ENCODE results near the gene SPATS1.

SPATS1 gene

GRCh38 chr6:44373051-44373450, 30.6 kb downstream of the SPATS1 start:
- DNase-seq (ENCODE audit: low read depth in 2 of 2) = no peak
- H3K4me3 ChIP-seq (replicated peaks in 1 of 2; ENCODE audit: low read depth in 2 of 2, low read length in 2 of 2) = no peak overlapping the region
- no peak for TF ChIP-seq CTCF (IDR thresholded peaks at IDR 0.05; ENCODE audit: low read depth, low read length)

GRCh38 chr6:44373787-44374186, 31.3 kb downstream of the SPATS1 start:
- no peak overlapping the region for H3K4me3 ChIP-seq (replicated peaks in 1 of 2; ENCODE audit: low read depth in 2 of 2, low read length in 2 of 2)
- no peak for TF ChIP-seq CTCF (IDR thresholded peaks at IDR 0.05; ENCODE audit: low read depth, low read length)
- DNase-seq (ENCODE audit: low read depth in 2 of 2) = peak in 1 of 2 donors; percentile 55

- no peak overlapping the region for H3K4me3 ChIP-seq (replicated peaks in 1 of 2; ENCODE audit: low read depth in 2 of 2, low read length in 2 of 2)
- no peak for DNase-seq (ENCODE audit: low read depth in 2 of 2)
- TF ChIP-seq CTCF (IDR thresholded peaks at IDR 0.05; ENCODE audit: low read depth, low read length) = no peak
Measured at GRCh38 chr6:44375071-44375470, 32.6 kb downstream of the SPATS1 start.

- H3K4me3 ChIP-seq (replicated peaks in 1 of 2; ENCODE audit: low read depth in 2 of 2, low read length in 2 of 2) = no peak overlapping the region
- no peak for TF ChIP-seq CTCF (IDR thresholded peaks at IDR 0.05; ENCODE audit: low read depth, low read length)
- no peak for DNase-seq (ENCODE audit: low read depth in 2 of 2)
Measured at GRCh38 chr6:44377484-44377883, 35.0 kb downstream of the SPATS1 start.

- no peak for DNase-seq (ENCODE audit: low read depth in 2 of 2)
- TF ChIP-seq CTCF (IDR thresholded peaks at IDR 0.05; ENCODE audit: low read depth, low read length) = no peak
Measured at GRCh38 chr6:44377971-44378370, 35.5 kb downstream of the SPATS1 start.

GRCh38 chr6:44381739-44382138, 39.3 kb downstream of the SPATS1 start:
- no peak overlapping the region for H3K4me3 ChIP-seq (replicated peaks in 1 of 2; ENCODE audit: low read depth in 2 of 2, low read length in 2 of 2)
- DNase-seq (ENCODE audit: low read depth in 2 of 2) = peak; percentile 31 to 34
- TF ChIP-seq CTCF (IDR thresholded peaks at IDR 0.05; ENCODE audit: low read depth, low read length) = no peak

More at GRCh38 chr6:44377971-44378370, 35.5 kb downstream of the SPATS1 start:
- no peak overlapping the region for H3K4me3 ChIP-seq (replicated peaks in 1 of 2; ENCODE audit: low read depth in 2 of 2, low read length in 2 of 2)

GRCh38 chr6:44386364-44386928, 44.0 kb downstream of the SPATS1 start:
- H3K4me3 ChIP-seq (replicated peaks in 1 of 2; ENCODE audit: low read depth in 2 of 2, low read length in 2 of 2) = peak overlapping the region; percentile 87 to 89
- DNase-seq (ENCODE audit: low read depth in 2 of 2) = peak in 1 of 2 donors; percentile 67
- no peak for TF ChIP-seq CTCF (IDR thresholded peaks at IDR 0.05; ENCODE audit: low read depth, low read length)

Data from cardiac fibroblast (primary cell).